A549 (cell line): Measurements from ENCODE around the gene PARVB. TPM values are rescaled to one million over a fixed set of nuclear protein-coding genes. Genes with fewer than 3 reads are reported as not detected.
A peak's percentile ranks its signal among the peaks of the same experiment; 100 is the strongest.

Source experiments
- ATAC-seq, 2 experiments: fragments of 200-7000 bp in 1 of 2; fragments of >200 bp in 1 of 2; cut with Nextera tagmentation in 1 of 2; cut with Tn5 transposase in 1 of 2; 3 replicates each; pipeline versions ENCODE4 v1.8.0 to v1.9.1; 2018 to 2020; ENCODE audit warnings: mild to moderate bottlenecking in 1 of 2, moderate library complexity in 1 of 2
- CTCF ChIA-PET: fragments of 300-600 bp; sonication (Branson Sonifier 250); formaldehyde crosslinking; extraction: SDS; loops from one replicate; lab custom pipeline; 2021; ENCODE audit warnings: antibody characterized with exemption, inconsistent platforms; lab: Yijun Ruan, JAX
- POLR2A ChIA-PET: fragments of 350-600 bp; formaldehyde crosslinking; extraction: SDS; loops from one replicate; lab custom pipeline; 2021; ENCODE audit warnings: antibody characterized with exemption, inconsistent platforms; lab: Yijun Ruan, JAX
- DNase-seq, 2 experiments: peaks; one replicate each; pipeline versions ENCODE4 v3.0.0 to v3.0.0-alpha.2; 2011 to 2016; ENCODE audit warnings: low read depth in 1 of 2, low spot score in 1 of 2
- FAIRE-seq: peaks from 2 replicates; lab custom pipeline; 2011; peaks lifted over from hg19 to GRCh38; lab: Jason Lieb, UNC
- H3K27ac ChIP-seq, 2 experiments: fragments of >200 bp; sonication (Bioruptor Twin); formaldehyde crosslinking; 3 replicates each; pipeline ENCODE4 v1.5.1; 2016 to 2017
- H3K4me1 ChIP-seq: fragments of >200 bp; sonication (Bioruptor Twin); formaldehyde crosslinking; 3 replicates; pipeline ENCODE4 v1.6.1; 2016
- H3K4me2 ChIP-seq: fragments of >200 bp; sonication (Bioruptor Twin); formaldehyde crosslinking; 3 replicates; pipeline ENCODE4 v1.6.1; 2016
- H3K4me3 ChIP-seq: fragments of >200 bp; sonication (Bioruptor Twin); formaldehyde crosslinking; 3 replicates; pipeline ENCODE4 v1.5.1; 2016
- H3K9me3 ChIP-seq: fragments of >200 bp; sonication (Bioruptor Twin); formaldehyde crosslinking; 3 replicates; pipeline ENCODE4 v1.6.1; 2016
- ATOH8 ChIP-seq: fragments of 250-450 bp; sonication (Bioruptor Pico); IDR thresholded peaks from 2 replicates; pipeline ENCODE4 v1.5.0; 2020; ENCODE audit warnings: low read depth, mild to moderate bottlenecking, moderate library complexity
- CEBPB ChIP-seq, 2 experiments: fragments of >200 bp in 1 of 2; sonication (Bioruptor Twin) in 1 of 2; formaldehyde crosslinking in 1 of 2; IDR thresholded peaks; 2 replicates each; pipeline ENCODE4 v1.6.1; 2012 to 2016
- EHF ChIP-seq: fragments of 250-450 bp; sonication (Bioruptor Pico); IDR thresholded peaks from 2 replicates; pipeline ENCODE4 v1.5.0; 2020; ENCODE audit warnings: mild to moderate bottlenecking
- EHMT2 ChIP-seq: fragments of 200-600 bp; sonication (generic); IDR thresholded peaks from 2 replicates; pipeline ENCODE4 v1.6.1; 2016; ENCODE audit warnings: antibody characterized with exemption, low read depth, mild to moderate bottlenecking, moderate library complexity
- EP300 ChIP-seq, 2 experiments: fragments of >200 bp; sonication (Bioruptor Twin); formaldehyde crosslinking; IDR thresholded peaks; 2 replicates in 1 of 2; 3 replicates in 1 of 2; pipeline ENCODE4 v1.6.1; 2016 to 2017
- FOSB ChIP-seq: fragments of 250-450 bp; sonication (Bioruptor Pico); IDR thresholded peaks from 2 replicates; pipeline ENCODE4 v1.5.0; 2020; ENCODE audit warnings: mild to moderate bottlenecking, moderate library complexity
- JUNB ChIP-seq: fragments of >200 bp; sonication (Bioruptor Twin); formaldehyde crosslinking; IDR thresholded peaks from 2 replicates; pipeline ENCODE4 v1.6.1; 2016
- NPAS2 ChIP-seq: fragments of 250-450 bp; sonication (Bioruptor Pico); IDR thresholded peaks from 2 replicates; pipeline ENCODE4 v1.8.0; 2022; ENCODE audit warnings: mild to moderate bottlenecking, moderate library complexity, borderline replicate concordance
- PHF8 ChIP-seq: fragments of 200-600 bp; sonication (generic); IDR thresholded peaks from 2 replicates; pipeline ENCODE4 v1.6.1; 2016; ENCODE audit warnings: low read depth, mild to moderate bottlenecking, antibody characterized with exemption, moderate library complexity, borderline replicate concordance
- POLR2A ChIP-seq: IDR thresholded peaks from 2 replicates; pipeline ENCODE4 v1.6.1; 2012; ENCODE audit warnings: mild to moderate bottlenecking, low read length
- POLR2AphosphoS2 ChIP-seq: conservative IDR thresholded peaks from 2 replicates; pipeline ENCODE4 v1.6.1; 2012; ENCODE audit warnings: low read length, improper control_type of control experiment, inconsistent platforms
- RAD21 ChIP-seq, 2 experiments: fragments of >200 bp in 1 of 2; sonication (Bioruptor Twin) in 1 of 2; formaldehyde crosslinking in 1 of 2; IDR thresholded peaks in 1 of 2; conservative IDR thresholded peaks in 1 of 2; 2 replicates in 1 of 2; 3 replicates in 1 of 2; pipeline ENCODE4 v1.6.1; 2012 to 2018; ENCODE audit warnings: inconsistent platforms in 1 of 2
- TP53 ChIP-seq: fragments of 250-450 bp; sonication (Bioruptor Pico); IDR thresholded peaks from 2 replicates; pipeline ENCODE4 v1.5.0; 2021; ENCODE audit warnings: mild to moderate bottlenecking, moderate library complexity
- ZFP36 ChIP-seq: fragments of 450-650 bp; IDR thresholded peaks from 2 replicates; pipeline ENCODE4 v1.6.1; 2014; ENCODE audit warnings: borderline replicate concordance; ENCODE audit not compliant: partially characterized antibody
- WGBS: methylation state at CpG from one replicate; pipeline ENCODE4 v1.1.6; 2017; ENCODE audit errors: missing lambda C conversion rate; 5-methylcytosine and 5-hydroxymethylcytosine counted together
- polyA plus RNA-seq, 4 experiments: library from polyadenylated mRNA; depleted of rRNA in 3 of 4; stranded (reverse); fragments of >200 nt; fragmentation: RNase III in 1 of 4; extraction: RNeasy Plus Mini Kit Qiagen cat#74134 plus additional on column Dnase treatment in 1 of 4; gene quantifications; 2 replicates in 3 of 4; 3 replicates in 1 of 4; pipeline ENCODE4 v1.2.3, GENCODE V29; 2011 to 2017
- TF ChIP-seq, protein P1 (sequence below): fragments of 200-600 bp; sonication (generic); IDR thresholded peaks from 2 replicates; pipeline ENCODE4 v1.6.1; 2016; ENCODE audit warnings: antibody characterized with exemption, mild to moderate bottlenecking, moderate library complexity

The PARVB gene
- polyA plus RNA-seq, 2 of the 4 experiments (the other 2 are of a cell fraction): 28.3 to 33.5 TPM

- Histone ChIP-seq H3K27ac (peak overlapping the region; percentile 61 to 84; a peak in 5 of 6 replicates), H3K4me3 (no peak overlapping the region), H3K4me2 (no peak overlapping the region), H3K9me3 (no peaks in the 10 kb centered on the region), H3K4me1 (peaks cover 28% of the 10 kb centered on the region)
- ATAC-seq: no peak
- FAIRE-seq: no peak
- DNase-seq: no peak
- WGBS: 79% methylated on average over 6 of the region's 11 CpGs
- TF ChIP-seq EP300 (IDR thresholded peaks at IDR 0.05): no peak
- no peak for TF ChIP-seq JUNB
- ChIA-PET POLR2A (no interaction called here), CTCF (interaction anchor here (0.5 to 1.7 kb wide), 9 partner anchors 9 to 116 kb away, joined by 3 to 7 read pairs (median 3); no protein-coding TSS in a partner anchor)
Measured at GRCh38 chr22:44057401-44057987, 33.4 kb downstream of the PARVB start.

DNA sequence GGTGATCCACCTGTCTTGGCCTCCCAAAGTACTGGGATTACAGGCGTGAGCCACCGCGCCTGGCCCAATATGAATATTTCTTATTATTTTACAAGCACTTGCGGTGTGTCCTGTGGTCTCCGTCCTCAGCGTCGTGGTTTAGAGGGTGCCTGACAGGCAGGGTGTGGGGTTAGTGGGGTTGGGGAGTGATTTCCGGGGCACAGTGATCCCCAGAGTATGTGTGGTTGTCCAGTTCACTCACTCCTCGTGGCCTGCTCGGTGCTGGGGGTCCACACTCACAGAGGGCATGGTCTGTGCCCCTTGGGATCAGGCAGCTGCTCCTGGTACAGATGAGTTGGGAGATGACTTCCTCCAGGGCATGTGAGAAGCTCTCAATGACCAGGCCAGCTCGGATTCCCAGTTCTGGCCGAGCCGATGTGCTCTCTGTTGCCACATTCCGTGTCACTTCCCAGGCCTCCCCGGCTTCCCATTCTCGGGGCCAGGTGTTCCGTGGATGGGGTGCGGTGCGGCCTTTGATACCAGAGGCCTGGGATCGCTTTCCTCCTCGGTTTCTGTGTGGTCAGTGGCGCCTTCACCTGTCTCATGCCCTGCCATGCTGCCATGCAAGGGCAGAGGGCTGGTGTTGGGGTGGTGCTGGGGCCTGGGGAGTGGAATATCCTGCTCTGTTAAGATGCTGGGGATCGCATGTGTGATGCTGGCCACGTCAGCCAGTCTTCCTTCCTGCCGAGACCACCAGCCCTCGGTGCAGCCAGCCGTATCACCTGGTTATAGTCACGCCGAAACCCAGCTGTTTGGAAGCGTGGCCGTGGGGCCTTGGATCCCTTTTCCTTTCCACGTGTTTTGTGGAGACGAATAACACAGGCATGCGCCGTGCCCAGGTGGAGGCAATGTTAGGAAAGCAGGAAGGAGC, 39.6 kb downstream of the PARVB start:
- no peak for ATAC-seq
- TF ChIP-seq POLR2AphosphoS2 (no peak), PHF8 (no peak), ATOH8 (CRISPR knock-in tag) (no peak), TP53 (CRISPR knock-in tag) (no peak)
- TF ChIP-seq, all 56 proteins: peak for 0
- DNase-seq: no peak
- Histone ChIP-seq H3K4me1 (peaks cover 11% of the 10 kb centered on the region), H3K4me3 (no peak overlapping the region), H3K4me2 (no peak overlapping the region), H3K9me3 (no peaks in the 10 kb centered on the region), H3K27ac (no peak overlapping the region)
- no peak for FAIRE-seq
- 96% methylated on average over 22 of the region's 35 CpGs for WGBS
- POLR2A ChIA-PET: no interaction called here
- CTCF ChIA-PET: interaction anchor here (1.0 to 2.3 kb wide), 3 partner anchors 11 to 71 kb away, joined by 3 to 10 read pairs (median 3); no protein-coding TSS in a partner anchor

DNA sequence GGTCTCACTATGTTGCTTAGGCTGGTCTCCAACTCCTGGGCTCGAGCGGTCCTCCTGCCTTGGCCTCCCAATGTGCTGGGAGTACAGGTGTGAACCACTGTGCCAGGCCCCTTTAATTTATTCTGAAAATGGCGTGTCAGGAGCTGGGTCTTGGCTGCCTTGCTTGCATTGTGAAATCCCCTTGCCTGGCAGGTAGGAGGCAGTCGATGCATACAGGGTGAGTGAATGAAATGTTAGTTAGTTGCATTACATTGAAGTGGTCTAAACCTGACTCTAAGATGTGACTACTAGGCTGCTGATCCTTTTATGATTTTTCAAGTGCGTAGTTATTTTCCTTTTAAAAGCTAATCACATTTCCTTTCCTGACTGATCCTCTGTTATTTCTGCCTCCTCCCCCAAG, 42.9 kb downstream of the PARVB start:
- H3K4me1 ChIP-seq: no peaks in the 10 kb centered on the region
- no peak overlapping the region for H3K4me2 ChIP-seq
- ChIA-PET POLR2A (no interaction called here), CTCF (interaction anchor here (1.0 to 1.7 kb wide), 5 partner anchors 10 to 560 kb away, joined by 3 to 9 read pairs (median 4); no protein-coding TSS in a partner anchor)
- FAIRE-seq (no peak), ATAC-seq (no peak), DNase-seq (no peak)
- 88% methylated on average over 5 of the region's 5 CpGs for WGBS
- no peak overlapping the region for H3K4me3 ChIP-seq
- H3K9me3 ChIP-seq: no peaks in the 10 kb centered on the region
- TF ChIP-seq TP53 (CRISPR knock-in tag): no peak
- TF ChIP-seq EHMT2: no peak
- no peak for TF ChIP-seq RAD21 (conservative IDR thresholded peaks at IDR 0.05 in 1 of 2, IDR thresholded peaks at IDR 0.05 in 1 of 2)
- TF ChIP-seq, protein P1, sequence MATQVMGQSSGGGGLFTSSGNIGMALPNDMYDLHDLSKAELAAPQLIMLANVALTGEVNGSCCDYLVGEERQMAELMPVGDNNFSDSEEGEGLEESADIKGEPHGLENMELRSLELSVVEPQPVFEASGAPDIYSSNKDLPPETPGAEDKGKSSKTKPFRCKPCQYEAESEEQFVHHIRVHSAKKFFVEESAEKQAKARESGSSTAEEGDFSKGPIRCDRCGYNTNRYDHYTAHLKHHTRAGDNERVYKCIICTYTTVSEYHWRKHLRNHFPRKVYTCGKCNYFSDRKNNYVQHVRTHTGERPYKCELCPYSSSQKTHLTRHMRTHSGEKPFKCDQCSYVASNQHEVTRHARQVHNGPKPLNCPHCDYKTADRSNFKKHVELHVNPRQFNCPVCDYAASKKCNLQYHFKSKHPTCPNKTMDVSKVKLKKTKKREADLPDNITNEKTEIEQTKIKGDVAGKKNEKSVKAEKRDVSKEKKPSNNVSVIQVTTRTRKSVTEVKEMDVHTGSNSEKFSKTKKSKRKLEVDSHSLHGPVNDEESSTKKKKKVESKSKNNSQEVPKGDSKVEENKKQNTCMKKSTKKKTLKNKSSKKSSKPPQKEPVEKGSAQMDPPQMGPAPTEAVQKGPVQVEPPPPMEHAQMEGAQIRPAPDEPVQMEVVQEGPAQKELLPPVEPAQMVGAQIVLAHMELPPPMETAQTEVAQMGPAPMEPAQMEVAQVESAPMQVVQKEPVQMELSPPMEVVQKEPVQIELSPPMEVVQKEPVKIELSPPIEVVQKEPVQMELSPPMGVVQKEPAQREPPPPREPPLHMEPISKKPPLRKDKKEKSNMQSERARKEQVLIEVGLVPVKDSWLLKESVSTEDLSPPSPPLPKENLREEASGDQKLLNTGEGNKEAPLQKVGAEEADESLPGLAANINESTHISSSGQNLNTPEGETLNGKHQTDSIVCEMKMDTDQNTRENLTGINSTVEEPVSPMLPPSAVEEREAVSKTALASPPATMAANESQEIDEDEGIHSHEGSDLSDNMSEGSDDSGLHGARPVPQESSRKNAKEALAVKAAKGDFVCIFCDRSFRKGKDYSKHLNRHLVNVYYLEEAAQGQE: no peak
- no peak for TF ChIP-seq NPAS2 (CRISPR knock-in tag)
- no peak for TF ChIP-seq POLR2A
- TF ChIP-seq FOSB (CRISPR knock-in tag): no peak
- no peak for TF ChIP-seq JUNB
- TF ChIP-seq EHF (CRISPR knock-in tag): no peak
- TF ChIP-seq CEBPB (IDR thresholded peaks at IDR 0.05): no peak
- TF ChIP-seq ZFP36: no peak
- no peak overlapping the region for H3K27ac ChIP-seq
